ENCODE data around the gene VSX1. TPM values are rescaled to one million over a fixed set of nuclear protein-coding genes. Genes with fewer than 3 reads are reported as not detected.
A peak's percentile ranks its signal among the peaks of the same experiment; 100 is the strongest.

VSX1 gene
- total RNA-seq (not detected), polyA plus RNA-seq (not detected), total RNA-seq (not detected)

DNA sequence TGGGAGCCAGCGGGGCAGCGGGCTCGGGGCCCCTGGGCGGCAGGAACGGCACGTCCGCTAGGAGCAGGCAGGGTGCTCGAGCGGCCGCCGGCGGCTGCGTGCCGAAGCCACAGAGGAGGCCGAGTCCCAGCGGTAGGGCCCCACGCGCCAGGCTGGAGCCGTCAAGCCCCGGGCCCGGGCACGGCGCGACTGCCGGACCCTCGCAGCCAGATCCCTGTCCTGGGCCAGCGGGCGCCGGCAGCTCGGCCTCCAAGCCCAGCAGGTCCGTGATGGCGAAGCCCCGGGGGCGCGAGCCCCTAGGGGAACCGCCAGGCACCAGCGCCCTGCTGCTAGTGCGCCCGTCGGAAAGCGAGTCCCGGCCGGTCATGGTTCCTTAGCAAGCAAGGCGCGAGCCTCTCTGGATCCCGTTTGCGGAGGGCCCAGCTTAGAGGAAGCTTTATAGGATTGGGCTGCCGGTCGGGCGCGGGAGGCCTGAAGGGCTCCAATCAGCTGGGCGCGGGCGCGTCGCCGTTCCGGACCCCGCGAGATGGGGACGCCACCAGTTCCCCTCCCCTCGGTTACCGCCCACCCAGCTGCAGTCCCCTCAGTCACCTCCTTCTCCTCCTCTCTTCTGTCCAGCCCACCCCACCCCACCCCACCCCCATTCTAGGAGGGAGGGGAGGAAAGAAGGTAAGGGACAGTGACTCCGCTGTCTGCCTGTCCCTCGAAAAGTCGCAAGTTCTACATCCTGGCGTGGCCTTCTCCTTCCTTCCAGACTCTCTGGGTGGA is at the start of gene VSX1:
Gene VSX1 (minus strand): TSS at position 412 of the 768 bp plus-strand sequence. CDS start 45 bp downstream, at position 367.
- Histone ChIP-seq H3K27me3 (ENCODE audit: control insufficient read depth in 2 of 2, insufficient read depth in 2 of 2, low read length in 2 of 2) (peaks cover 23 to 25% of the 10 kb centered on the region in 2 donors), H3K4me1 (ENCODE audit: control insufficient read depth in 2 of 2, insufficient read depth in 2 of 2, low read length in 2 of 2) (peaks cover 14 to 21% of the 10 kb centered on the region in 2 donors), H3K9me3 (ENCODE audit: control insufficient read depth in 2 of 3, low read length in 3 of 3) (no peaks in the 10 kb centered on the region), H3K36me3 (ENCODE audit: control insufficient read depth in 2 of 3, insufficient read depth in 3 of 3, low read length in 3 of 3) (no peaks in the 10 kb centered on the region), H3K4me3 (ENCODE audit: low read length) (no peak within 1 kb of the TSS), H3K27ac (ENCODE audit: low read depth, low read length) (no peak within 1 kb of the TSS)
- H3K4me1 Mint-ChIP-seq, result peaks cover 11 to 40% (median 27%) of the 10 kb centered on the region in 7 donors
- H3K27ac Mint-ChIP-seq, result peak within 1 kb of the TSS in 1 of 9 donors; percentile 48
- H3K4me3 Mint-ChIP-seq, result peak within 1 kb of the TSS in 8 of 10 donors; percentile 27 to 82 (median 52)
- ATAC-seq (no peak), DNase-seq (no peak)
- CTCF ChIA-PET, result no interaction called here
- H3K9me3 Mint-ChIP-seq, result peaks cover 0 to 8% (median 0%) of the 10 kb centered on the region in 11 donors
- POLR2A ChIA-PET, result interaction anchor here (0.6 kb wide), 1 partner anchor 113 kb away, joined by 3 read pairs; no protein-coding TSS in a partner anchor
- peaks cover 68 to 90% (median 73%) of the 10 kb centered on the region in 5 donors for H3K27me3 Mint-ChIP-seq
- H3K36me3 Mint-ChIP-seq, result peaks cover 0 to 8% (median 0%) of the 10 kb centered on the region in 5 donors
- intact Hi-C loops (cut with micrococcal nuclease), result loop anchor here (1.0 to 5.0 kb wide), 2 partner anchors 8 to 115 kb away; partner anchors contain the start of gene ENTPD6 (in 1 of the 2)

DNA sequence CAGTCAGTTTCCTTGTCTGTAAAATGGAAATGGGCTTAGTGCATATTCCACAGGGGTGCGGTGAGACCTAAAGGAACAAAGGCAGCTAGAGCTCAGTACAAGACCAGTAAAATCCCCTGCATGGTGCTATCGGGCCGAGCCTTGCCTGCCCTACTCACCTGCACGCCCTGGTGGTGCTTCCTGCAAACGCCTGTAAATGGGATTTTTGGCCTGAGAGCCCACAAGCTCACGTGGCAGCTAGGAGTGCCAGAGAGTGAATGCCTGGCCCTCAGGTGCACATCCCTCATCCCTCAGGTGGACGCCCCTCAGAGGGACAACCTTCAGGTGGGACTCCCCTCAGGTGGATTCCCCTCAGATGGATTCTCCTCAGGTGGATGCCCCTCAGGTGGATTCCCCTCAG is 48.0 kb upstream of the VSX1 start:
- CTCF ChIA-PET, result no interaction called here

DNA sequence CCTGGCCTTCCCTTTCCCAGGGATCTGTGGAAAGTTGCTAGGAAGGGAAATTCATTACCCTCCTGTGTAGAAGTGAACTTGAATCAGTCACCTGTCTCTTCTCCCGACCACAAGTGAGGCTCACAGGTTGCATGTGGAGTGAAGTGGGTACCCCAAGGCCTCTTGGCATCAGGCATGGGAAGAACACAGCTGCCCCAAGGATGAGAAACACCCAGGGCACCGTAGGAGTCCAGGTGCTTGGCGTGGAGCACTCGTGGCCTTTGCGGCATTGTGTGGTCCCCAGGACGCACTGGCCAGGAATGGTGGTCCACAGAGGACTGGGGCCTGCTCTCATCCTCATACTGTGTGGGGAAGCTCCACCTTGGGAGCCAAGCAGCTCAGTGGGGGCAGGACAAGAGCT is 47.5 kb upstream of the VSX1 start:
- Histone ChIP-seq H3K36me3 (ENCODE audit: control insufficient read depth in 2 of 3, insufficient read depth in 3 of 3, low read length in 3 of 3) (no peaks in the 10 kb centered on the region), H3K27ac (ENCODE audit: low read depth, low read length) (no peak overlapping the region), H3K27me3 (ENCODE audit: control insufficient read depth in 2 of 2, insufficient read depth in 2 of 2, low read length in 2 of 2) (no peaks in the 10 kb centered on the region), H3K4me3 (ENCODE audit: low read length) (no peak overlapping the region), H3K4me1 (ENCODE audit: control insufficient read depth in 2 of 2, insufficient read depth in 2 of 2, low read length in 2 of 2) (no peaks in the 10 kb centered on the region), H3K9me3 (ENCODE audit: control insufficient read depth in 2 of 3, low read length in 3 of 3) (no peaks in the 10 kb centered on the region)
- intact Hi-C loops (cut with micrococcal nuclease), result no loop called here
- no peaks in the 10 kb centered on the region for H3K4me1 Mint-ChIP-seq
- no peak for DNase-seq
- H3K9me3 Mint-ChIP-seq, result peaks cover 0 to 5% (median 0%) of the 10 kb centered on the region in 11 donors
- ChIA-PET CTCF (no interaction called here), POLR2A (interaction anchor here (0.8 kb wide), 1 partner anchor 65 kb away, joined by 3 read pairs; no protein-coding TSS in a partner anchor)
- H3K27ac Mint-ChIP-seq, result no peak overlapping the region
- H3K27me3 Mint-ChIP-seq, result peaks cover 0 to 10% (median 0%) of the 10 kb centered on the region in 5 donors
- no peak for ATAC-seq
- no peaks in the 10 kb centered on the region for H3K36me3 Mint-ChIP-seq
- H3K4me3 Mint-ChIP-seq, result no peak overlapping the region

More for the DNA sequence above, 48.0 kb upstream of the VSX1 start:
- H3K4me3 ChIP-seq (ENCODE audit: low read length), result no peak overlapping the region
- H3K9me3 ChIP-seq (ENCODE audit: control insufficient read depth in 2 of 3, low read length in 3 of 3), result no peaks in the 10 kb centered on the region
- no peaks in the 10 kb centered on the region for H3K4me1 ChIP-seq (ENCODE audit: control insufficient read depth in 2 of 2, insufficient read depth in 2 of 2, low read length in 2 of 2)
- DNase-seq (no peak), ATAC-seq (no peak)
- POLR2A ChIA-PET, result no interaction called here
- H3K4me3 Mint-ChIP-seq, result no peak overlapping the region
- H3K4me1 Mint-ChIP-seq, result no peaks in the 10 kb centered on the region
- no peak overlapping the region for H3K27ac Mint-ChIP-seq
- intact Hi-C loops (cut with micrococcal nuclease), result no loop called here
- no peak overlapping the region for H3K27ac ChIP-seq (ENCODE audit: low read depth, low read length)
- no peaks in the 10 kb centered on the region for H3K36me3 ChIP-seq (ENCODE audit: control insufficient read depth in 2 of 3, insufficient read depth in 3 of 3, low read length in 3 of 3)
- no peaks in the 10 kb centered on the region for H3K27me3 ChIP-seq (ENCODE audit: control insufficient read depth in 2 of 2, insufficient read depth in 2 of 2, low read length in 2 of 2)
- peaks cover 0 to 10% (median 0%) of the 10 kb centered on the region in 5 donors for H3K27me3 Mint-ChIP-seq
- H3K36me3 Mint-ChIP-seq, result no peaks in the 10 kb centered on the region
- H3K9me3 Mint-ChIP-seq, result peaks cover 0 to 5% (median 0%) of the 10 kb centered on the region in 11 donors

DNA sequence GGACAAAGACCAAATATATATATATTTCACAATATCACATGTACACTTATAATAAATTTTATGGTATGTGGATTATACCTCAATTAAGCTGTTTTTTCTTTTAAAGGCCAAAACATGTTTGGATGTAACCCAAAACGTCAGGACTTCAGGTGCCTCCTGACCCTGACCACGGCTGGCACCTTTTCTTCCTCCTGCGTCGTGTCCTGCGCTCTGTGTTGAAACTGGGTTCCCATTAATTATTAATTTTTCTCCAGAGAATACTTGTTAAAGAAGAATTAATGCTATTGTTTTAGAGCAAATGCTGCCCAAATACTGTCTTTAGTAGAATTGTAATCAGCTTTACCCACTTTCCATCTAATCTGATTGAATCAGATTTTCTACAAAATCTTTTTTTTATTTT is 46.7 kb upstream of the VSX1 start:
- Histone ChIP-seq H3K4me1 (ENCODE audit: control insufficient read depth in 2 of 2, insufficient read depth in 2 of 2, low read length in 2 of 2) (no peaks in the 10 kb centered on the region), H3K27me3 (ENCODE audit: control insufficient read depth in 2 of 2, insufficient read depth in 2 of 2, low read length in 2 of 2) (no peaks in the 10 kb centered on the region), H3K9me3 (ENCODE audit: control insufficient read depth in 2 of 3, low read length in 3 of 3) (no peaks in the 10 kb centered on the region), H3K27ac (ENCODE audit: low read depth, low read length) (no peak overlapping the region), H3K36me3 (ENCODE audit: control insufficient read depth in 2 of 3, insufficient read depth in 3 of 3, low read length in 3 of 3) (no peaks in the 10 kb centered on the region), H3K4me3 (ENCODE audit: low read length) (no peak overlapping the region)
- ATAC-seq (no peak), DNase-seq (no peak)
- Mint-ChIP-seq H3K36me3 (no peaks in the 10 kb centered on the region), H3K4me3 (no peak overlapping the region), H3K4me1 (no peaks in the 10 kb centered on the region), H3K27ac (no peak overlapping the region), H3K9me3 (peaks cover 0 to 5% (median 0%) of the 10 kb centered on the region in 11 donors), H3K27me3 (peaks cover 0 to 10% (median 0%) of the 10 kb centered on the region in 5 donors)
- ChIA-PET POLR2A (no interaction called here), CTCF (no interaction called here)
- intact Hi-C loops (cut with micrococcal nuclease), result no loop called here

DNA sequence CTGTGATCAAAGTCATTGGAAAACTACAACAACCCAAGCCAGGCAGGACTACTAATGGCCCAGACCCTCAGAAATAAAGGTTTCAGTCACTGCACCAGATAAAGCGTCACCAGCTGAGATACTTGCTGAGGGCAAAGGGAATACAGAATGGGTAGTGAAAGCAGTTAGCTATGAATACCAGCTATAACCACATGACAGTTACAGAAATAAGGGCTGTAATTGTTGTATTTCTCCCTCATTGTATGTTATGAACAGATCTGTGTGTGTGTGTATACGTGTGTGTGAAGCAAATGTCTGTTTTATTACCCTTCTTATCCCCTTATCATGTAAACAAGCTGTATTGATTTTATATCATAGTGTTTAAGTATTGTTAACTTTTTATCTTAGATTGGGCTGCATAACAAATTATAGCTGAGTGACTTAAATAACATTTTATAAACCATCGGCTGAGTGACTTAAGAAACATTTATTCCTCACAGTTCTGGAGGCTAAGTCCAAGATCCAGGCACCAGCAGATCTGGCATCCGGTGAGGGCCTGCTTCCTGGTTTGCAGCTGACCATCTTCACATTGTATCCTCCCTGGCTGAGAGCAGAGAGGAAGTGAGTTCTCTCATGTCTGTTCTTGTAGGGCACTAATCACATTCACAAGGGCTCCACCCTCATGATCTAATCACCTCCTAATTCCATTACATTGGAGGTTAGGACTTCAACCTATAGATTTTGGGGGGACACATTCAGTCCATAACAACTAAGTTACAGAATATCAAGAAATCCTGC is 46.0 kb upstream of the VSX1 start:
- H3K9me3 ChIP-seq (ENCODE audit: control insufficient read depth in 2 of 3, low read length in 3 of 3), result no peaks in the 10 kb centered on the region
- no peak overlapping the region for H3K27ac ChIP-seq (ENCODE audit: low read depth, low read length)
- no peak overlapping the region for H3K27ac Mint-ChIP-seq
- H3K4me1 Mint-ChIP-seq, result no peaks in the 10 kb centered on the region
- H3K27me3 ChIP-seq (ENCODE audit: control insufficient read depth in 2 of 2, insufficient read depth in 2 of 2, low read length in 2 of 2), result no peaks in the 10 kb centered on the region
- H3K4me3 Mint-ChIP-seq, result no peak overlapping the region
- H3K27me3 Mint-ChIP-seq, result peaks cover 0 to 10% (median 0%) of the 10 kb centered on the region in 5 donors
- no peak overlapping the region for H3K4me3 ChIP-seq (ENCODE audit: low read length)
- no peaks in the 10 kb centered on the region for H3K36me3 Mint-ChIP-seq
- H3K36me3 ChIP-seq (ENCODE audit: control insufficient read depth in 2 of 3, insufficient read depth in 3 of 3, low read length in 3 of 3), result no peaks in the 10 kb centered on the region
- H3K9me3 Mint-ChIP-seq, result peaks cover 0 to 5% (median 0%) of the 10 kb centered on the region in 11 donors
- CTCF ChIA-PET, result interaction anchor here (0.8 kb wide), 1 partner anchor 149 kb away, joined by 3 read pairs; no protein-coding TSS in a partner anchor
- H3K4me1 ChIP-seq (ENCODE audit: control insufficient read depth in 2 of 2, insufficient read depth in 2 of 2, low read length in 2 of 2), result no peaks in the 10 kb centered on the region
- intact Hi-C loops (cut with micrococcal nuclease), result no loop called here
- ATAC-seq (no peak), DNase-seq (no peak)
- POLR2A ChIA-PET, result no interaction called here

DNA sequence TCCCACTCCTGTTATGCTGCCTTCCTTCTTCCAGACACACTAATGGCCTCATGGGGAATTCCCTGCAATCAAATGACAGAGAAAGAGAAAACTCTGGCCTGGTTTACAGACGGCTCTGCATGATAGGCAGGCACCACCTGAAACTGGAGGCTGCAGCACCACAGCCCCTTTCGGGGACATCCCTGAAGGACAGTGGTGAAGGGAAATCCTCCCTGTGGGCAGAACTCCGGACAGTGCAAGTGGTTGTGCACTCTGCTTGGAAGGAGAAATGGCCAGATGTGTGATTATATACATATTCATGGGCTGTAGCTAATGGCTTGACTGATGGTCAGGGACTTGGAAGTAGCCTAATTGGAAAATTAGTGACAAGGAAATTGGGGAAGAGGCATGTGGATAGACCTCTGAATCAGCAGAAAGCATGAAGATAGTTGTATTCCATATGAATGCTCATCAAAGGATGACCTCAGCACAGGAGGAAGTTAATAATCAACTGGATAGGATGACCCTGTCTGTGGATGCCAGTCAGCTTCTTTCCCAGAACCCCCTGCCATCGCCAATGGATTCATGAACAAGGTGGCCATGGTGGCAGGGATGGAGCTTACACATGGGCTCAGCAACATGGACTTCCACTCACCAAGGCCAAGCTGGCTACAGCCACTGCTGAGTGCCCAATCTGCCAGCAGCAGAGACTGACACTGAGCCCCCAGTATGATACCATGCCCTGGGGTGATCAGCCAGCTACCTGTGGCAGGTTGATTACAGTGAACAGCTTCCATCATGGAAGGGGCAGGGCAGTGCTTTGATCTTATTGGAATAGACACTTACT is 44.5 kb upstream of the VSX1 start:
- ATAC-seq (no peak), DNase-seq (no peak)
- no peak overlapping the region for H3K4me3 Mint-ChIP-seq
- CTCF ChIA-PET, result no interaction called here
- no peaks in the 10 kb centered on the region for H3K36me3 Mint-ChIP-seq
- no peak overlapping the region for H3K27ac Mint-ChIP-seq
- Histone ChIP-seq H3K9me3 (ENCODE audit: control insufficient read depth in 2 of 3, low read length in 3 of 3) (no peaks in the 10 kb centered on the region), H3K36me3 (ENCODE audit: control insufficient read depth in 2 of 3, insufficient read depth in 3 of 3, low read length in 3 of 3) (no peaks in the 10 kb centered on the region), H3K27ac (ENCODE audit: low read depth, low read length) (no peak overlapping the region), H3K4me3 (ENCODE audit: low read length) (no peak overlapping the region), H3K4me1 (ENCODE audit: control insufficient read depth in 2 of 2, insufficient read depth in 2 of 2, low read length in 2 of 2) (no peaks in the 10 kb centered on the region), H3K27me3 (ENCODE audit: control insufficient read depth in 2 of 2, insufficient read depth in 2 of 2, low read length in 2 of 2) (no peaks in the 10 kb centered on the region)
- intact Hi-C loops (cut with micrococcal nuclease), result no loop called here
- POLR2A ChIA-PET, result no interaction called here
- peaks cover 0 to 8% (median 0%) of the 10 kb centered on the region in 5 donors for H3K27me3 Mint-ChIP-seq
- H3K9me3 Mint-ChIP-seq, result peaks cover 0 to 5% (median 0%) of the 10 kb centered on the region in 11 donors
- H3K4me1 Mint-ChIP-seq, result no peaks in the 10 kb centered on the region

Measured in naive thymus-derived CD4-positive, alpha-beta T cell (primary cell).